Hematopoietic multipotent progenitor cell treated with erythropoietin and hydrocortisone succinate and interleukin-3 and kit ligand, for 17 days (in vitro differentiated cells): ENCODE results near the gene GMPR2.
A peak's percentile ranks its signal among the peaks of the same experiment; 100 is the strongest.

Experiments
- DNase-seq: peaks from one replicate; pipeline ENCODE4 v3.0.0-alpha.2; 2015; ENCODE audit warnings: low spot score

The GMPR2 gene

DNA sequence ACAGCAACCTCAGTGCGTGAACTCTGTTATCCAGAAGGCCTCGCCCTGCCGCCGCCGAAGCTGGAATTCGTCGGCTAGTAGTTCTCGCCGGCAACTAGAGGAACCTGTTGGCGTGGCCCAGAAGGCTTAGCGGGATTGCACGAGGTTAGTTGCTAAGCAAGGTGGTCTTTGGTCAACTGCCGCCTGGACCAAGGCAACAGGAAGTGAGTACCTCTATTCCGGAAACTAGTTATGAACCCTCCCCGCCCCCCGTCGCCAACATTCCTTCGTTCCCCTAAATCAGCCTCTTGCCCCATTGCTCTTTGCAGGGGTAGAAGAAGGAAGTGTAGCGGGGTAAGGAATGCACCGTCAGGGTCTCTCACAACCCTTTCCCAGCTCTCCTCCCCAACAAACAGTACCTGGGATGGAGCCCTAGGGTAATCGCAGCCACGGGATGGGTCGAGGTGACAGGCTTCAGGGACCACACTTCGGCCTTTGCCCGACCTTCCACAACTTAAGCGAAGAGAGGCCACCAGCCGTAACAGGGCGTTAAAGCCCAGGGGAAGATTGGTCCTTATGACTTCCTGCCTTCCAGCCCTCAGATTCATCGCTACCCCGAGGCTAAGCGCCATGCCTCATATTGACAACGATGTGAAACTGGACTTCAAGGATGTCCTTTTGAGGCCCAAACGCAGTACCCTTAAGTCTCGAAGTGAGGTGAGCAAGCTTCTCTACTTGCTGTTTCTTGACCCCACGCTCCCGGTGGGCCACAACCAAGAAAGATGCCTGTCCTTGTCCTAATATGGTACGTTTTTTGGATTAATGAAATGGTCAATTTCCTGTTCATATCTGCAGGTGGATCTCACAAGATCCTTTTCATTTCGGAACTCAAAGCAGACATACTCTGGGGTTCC lies at the start of gene GMPR2:
GMPR2 (plus strand) TSS at position 285 of the 893 bp plus-strand sequence; CDS start at position 610, 325 bp downstream.
- no peak for DNase-seq

GRCh38 chr14:24183014-24183481 lies 49.7 kb upstream of the GMPR2 start:
- no peak for DNase-seq

DNA sequence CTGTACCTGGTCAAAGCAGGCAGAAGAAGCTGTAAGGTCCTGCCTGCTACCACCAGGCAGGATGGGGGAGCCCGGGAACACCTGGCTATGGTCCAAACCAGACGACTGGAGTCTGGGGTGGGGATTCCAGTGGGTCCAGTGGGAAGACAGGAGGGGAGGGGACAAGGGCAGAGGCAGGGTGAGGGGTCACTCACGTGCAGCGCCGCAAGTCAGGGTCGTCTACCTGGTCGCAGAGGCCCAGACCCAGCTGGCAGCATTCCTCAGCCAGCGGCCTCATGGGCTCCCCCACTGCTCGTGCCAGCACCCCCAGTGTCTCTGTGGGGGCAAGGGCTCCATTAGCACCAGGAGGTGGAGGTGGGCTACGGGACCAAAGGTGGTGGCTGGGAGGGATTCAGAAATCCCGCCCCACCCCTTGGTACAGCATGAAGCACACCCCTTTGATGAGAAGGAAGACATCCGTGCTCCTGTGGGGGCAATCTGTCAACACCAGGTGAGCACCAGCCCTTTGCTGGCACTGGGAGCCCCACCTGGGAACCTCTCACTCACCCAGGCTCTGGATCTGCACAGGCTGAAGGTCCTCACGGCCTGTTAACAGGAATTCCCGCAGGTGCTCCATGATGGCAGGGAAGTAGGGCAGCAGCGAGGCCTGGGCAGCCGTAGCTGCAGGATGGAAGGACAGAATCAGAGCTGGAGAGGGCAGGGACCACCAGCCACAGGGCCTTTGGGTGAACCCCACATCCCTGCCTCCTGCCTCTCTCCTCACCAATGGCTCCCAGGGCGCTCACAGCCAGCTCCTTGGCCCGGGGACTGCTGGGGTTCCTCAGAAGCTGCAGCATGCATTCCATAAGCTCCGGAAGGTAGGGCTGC lies 48.4 kb upstream of the GMPR2 start:
- DNase-seq = no peak

GRCh38 chr14:24185026-24185425 lies 47.7 kb upstream of the GMPR2 start:
- DNase-seq = no peak

GRCh38 chr14:24185741-24186140 lies 47.0 kb upstream of the GMPR2 start:
- DNase-seq = no peak

DNA sequence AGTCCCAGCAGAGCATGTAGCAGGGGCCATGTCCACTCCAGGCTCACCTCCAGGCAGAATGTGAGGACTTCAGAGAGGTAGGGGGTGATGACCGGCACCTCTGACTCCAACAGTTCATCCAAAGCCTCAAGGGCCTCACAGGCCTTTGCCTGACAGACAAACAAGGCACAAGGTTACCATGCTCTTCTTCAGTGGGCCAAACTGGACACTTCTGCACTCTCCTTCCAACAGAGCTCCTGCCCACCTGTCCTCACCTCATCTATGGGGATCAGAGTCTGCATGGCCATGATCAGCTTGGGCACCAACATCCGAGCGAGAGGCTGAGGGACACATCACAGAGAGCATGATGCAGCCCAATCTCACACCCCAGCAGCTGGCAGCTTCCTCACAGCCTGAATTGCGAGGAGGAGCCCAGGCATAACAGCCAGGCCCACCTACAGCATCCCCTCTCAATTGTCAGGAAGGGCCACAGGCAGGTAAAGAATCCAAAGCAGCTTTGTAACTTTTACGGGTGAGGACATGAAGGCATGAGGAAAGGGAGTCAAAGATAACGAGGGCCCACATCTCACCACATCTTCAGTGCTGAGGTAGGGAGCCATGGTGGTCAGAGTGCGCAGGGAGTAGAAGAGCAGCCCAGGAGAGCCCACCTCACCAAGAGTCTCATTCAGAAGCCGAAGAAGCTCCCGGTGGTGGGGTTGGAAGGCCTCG lies 45.7 kb upstream of the GMPR2 start:
- no peak for DNase-seq

DNA sequence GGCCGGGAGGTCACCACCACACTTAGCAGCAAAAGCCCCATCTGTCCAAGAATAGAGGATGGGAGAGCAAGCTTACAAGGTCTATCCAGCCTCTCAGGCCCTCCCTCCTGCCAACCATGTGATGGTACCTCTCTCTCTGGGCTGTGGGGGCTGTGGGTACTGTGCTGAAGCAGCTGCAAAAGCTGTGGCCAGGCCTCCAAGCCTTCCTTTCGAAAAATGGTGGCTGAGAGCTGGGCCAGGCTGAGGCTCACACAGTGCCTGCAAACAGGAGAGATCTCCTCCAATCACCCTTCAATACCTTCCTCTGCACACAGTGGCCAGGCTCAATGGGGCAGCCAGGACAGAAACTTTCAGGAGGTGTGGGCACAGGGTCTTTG lies 45.2 kb upstream of the GMPR2 start:
- DNase-seq = no peak

- DNase-seq = peak; percentile 78
These were observed 44.3 kb upstream of the GMPR2 start, which contains the start of gene IPO4 for GRCh38 chr14:24188251-24189058. TSS of gene IPO4 (minus strand) at chr14:24188816. CDS start at chr14:24188787, 29 bp downstream.

DNA sequence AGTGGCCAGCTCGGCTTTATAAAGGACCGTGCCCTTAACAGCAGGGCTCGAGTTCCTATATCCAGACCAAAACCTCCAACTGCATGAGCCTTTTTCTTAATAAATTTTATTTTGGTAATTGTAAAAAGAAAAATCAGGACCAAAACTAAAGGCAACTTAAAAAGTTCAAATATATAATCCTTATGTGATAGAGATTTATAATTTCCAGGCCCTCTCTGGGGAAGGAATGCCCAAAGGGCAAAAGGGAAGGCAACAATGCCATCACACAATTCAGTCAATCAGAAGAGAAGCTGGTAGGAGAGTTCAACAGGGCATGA lies 43.7 kb upstream of the GMPR2 start:
- no peak for DNase-seq

DNA sequence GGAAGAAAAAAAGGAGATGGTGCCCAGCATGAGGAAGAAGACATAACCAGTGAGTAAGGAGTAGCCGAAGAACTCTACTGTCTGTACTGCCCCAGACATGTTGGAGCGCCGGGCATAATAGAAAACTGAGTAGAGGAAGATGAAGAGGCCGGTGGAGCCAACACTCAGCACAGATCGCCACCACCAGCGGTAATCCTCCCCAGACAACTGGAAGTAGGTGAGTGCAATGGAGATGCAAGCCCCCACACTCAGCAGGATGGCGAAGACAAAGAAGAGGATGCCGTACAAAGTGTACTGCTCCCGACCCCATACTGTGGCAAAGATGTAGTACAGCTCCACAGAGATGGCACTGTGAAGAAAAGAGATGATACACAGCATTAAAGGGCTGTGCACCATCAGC lies 43.3 kb upstream of the GMPR2 start:
- DNase-seq = no peak

GRCh38 chr14:24190416-24190815 lies 42.3 kb upstream of the GMPR2 start:
- DNase-seq = no peak

GRCh38 chr14:24192933-24193332 lies 39.8 kb upstream of the GMPR2 start:
- DNase-seq = no peak

DNA sequence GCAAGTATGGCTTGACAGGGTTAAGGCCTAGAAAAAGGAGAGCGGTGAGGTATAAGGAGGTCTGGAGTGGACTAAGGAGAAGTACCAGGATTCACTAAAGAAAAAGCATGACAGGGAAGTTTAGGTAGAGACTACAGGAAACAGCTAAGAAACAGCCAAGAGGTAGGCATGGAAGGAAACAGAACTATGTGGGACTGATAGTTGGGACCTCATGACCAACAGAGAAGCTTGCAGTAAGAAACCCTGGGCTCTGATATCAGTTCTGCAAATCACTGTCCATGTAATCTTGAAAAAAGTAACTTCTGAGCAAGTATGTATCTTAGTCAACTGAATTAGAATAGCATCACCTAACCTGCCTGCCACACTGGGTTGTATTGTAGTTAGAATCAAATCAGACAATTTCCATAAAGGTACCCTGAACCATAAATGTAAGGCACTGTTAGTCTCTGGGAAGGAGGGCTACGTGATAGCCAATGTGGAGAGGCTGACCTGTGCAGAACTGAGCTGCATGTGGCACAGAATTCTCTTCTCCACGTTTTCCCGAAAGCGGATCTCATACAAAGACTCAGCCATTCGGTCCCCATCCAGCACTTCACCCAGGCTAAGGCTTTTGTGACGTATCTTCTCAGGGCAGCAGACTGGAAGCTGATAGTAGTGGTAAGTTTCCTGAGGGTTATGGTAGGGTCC lies 38.4 kb upstream of the GMPR2 start:
- no peak for DNase-seq

DNA sequence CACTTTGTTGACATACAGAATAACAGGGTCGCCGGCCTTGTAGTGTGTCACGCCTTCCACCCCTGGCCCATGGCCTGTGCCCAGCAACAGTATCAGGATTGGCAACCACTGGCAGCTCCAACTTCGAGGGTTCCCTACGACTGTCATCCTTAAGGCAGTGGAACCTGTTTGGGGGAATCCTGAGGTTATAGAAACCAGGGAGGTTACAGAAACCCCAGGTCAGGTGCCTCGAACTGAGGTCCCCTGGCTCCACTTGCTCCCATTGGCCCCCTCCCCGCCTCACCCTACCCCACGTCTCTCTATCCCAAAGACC lies 37.9 kb upstream of the GMPR2 start:
- DNase-seq = no peak

DNA sequence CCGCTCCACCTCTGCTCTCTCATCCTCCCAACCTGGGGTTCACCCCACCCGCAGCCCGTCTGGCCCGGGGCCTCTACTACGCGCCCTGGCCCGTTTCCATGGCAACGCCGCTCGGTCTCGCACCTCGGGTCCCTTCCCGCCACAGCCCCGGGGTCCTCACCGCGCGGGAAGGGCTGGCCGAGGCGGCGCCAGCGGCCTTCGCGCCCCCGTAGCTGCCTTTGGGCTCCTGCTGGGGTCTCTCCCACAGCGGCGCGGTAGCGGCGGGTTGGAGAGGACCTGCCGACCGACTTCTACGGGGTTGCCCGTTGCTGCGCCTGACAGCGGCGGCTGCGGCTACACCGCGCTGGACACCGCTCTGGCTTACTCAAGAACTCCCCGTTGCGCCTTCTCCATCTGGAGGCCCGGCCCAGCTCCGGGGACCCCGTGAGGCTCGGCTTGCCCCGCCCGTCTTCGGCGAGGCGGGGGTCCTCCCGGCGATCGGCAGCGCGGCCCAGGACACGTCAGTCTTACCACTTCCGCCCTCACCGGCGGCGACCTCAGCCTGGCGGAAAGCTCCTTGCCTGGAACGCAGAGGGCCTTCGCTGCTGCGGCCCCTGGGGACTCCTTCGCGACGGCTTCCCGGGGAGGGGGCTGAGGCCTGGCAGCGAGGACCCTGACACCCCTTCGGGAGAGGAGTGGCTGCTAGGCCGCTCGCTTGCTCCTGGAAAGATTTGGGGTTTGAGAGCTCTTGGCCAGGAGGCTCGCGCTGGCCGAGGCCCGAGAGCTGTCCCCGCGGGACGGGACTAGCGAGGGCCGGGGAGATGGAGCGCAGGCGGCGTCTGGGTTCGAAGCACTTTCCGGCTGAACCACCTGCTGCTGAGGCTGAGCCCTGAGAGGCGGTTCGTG lies 37.3 kb upstream of the GMPR2 start, which contains the start of gene TM9SF1:
TM9SF1 (minus strand) TSS at position 256 of the 885 bp plus-strand sequence. CDS start 422 bp downstream, outside the sequence.
- peak; percentile 77 for DNase-seq

DNA sequence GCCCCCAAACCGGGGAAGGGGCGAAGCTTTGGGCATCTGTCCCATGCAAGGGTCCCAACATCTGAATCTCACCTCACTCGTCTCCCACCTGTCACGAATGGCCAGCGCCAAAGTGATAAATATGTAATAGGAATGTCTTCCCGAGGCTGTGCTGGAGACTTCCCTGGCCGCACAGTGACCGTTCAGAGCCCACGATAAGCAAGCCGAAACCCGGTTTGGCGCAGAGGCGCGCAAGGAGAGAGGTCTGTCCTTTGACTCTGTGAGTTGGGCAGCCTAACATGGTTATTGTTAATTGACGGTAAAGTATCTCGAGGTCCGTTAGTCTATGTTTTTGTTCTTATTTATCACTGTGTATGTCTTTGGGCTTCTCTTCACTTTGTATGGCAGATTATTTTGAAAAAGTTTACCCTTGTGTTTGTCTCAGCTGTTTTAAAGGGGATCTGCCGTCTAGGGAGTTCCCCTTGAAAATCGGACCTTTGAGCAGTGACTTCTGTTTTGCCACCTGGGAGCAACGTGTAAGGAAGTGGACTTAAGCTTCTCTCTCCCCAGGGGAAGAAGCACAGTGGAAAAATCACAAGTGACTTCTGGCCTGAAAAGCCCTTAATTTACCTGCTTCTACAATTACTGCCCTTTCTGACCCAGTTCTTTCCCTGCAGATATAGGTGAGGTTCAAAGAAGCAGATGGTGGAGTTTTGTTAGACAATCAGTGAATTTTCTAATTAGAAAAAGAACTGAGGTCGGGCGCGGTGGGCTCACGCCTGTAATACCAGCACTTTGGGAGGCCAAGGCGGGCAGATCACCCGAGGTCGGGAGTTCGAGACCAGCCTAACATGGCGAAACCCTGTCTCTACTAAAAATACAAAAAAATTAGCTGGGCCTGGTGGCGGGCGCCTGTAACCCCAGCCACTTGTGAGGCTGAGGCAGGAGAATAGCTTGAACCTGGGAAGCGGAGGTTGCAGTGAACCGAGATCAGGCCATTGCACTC lies 36.4 kb upstream of the GMPR2 start:
- DNase-seq = peak; percentile 34

- DNase-seq = no peak
These were observed 35.7 kb upstream of the GMPR2 start for GRCh38 chr14:24197056-24197450.

DNA sequence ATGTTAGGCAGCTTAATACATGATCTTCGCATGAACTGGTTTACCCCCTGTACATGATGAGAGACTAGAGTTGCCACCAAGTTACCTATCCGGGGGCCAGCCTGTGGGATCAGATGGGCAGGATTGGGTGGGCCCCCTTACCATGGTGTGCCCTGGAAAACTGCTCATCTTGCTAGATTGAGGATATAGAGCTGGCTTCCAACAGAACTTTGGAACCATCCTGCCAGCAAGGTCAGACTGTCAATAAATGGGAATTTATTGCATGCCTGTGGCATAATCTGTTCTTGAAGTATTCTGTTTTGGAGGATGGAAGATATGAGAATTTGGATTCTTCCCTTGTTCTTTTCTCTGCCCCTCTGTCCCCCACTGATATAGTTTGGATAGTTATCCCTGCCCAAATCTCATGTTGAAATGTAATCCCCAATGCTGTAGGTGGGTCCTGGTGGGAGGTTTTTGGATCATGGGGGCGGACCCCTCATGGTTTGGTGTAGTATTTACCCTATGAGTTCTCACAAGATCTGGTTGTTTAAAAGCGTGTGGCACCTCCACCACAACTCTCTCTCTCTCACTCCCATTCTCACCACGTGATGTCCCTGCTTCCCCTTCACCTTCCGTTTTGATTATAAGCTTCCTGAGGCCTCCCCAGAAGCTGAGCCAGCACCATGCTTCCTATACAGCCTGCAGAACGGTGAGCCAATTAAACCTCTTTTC lies 33.8 kb upstream of the GMPR2 start:
- DNase-seq = no peak
